Keratinocyte (primary cell): ENCODE measurements around the gene CCDC102A. TPM values are rescaled to one million over a fixed set of nuclear protein-coding genes. Genes with fewer than 3 reads are reported as not detected.

Source experiments
- DNase-seq: peaks from one replicate; pipeline ENCODE4 v3.0.0-alpha.2; 2011; ENCODE audit warnings: low read depth, missing footprints, low spot score
- FAIRE-seq: peaks from 2 replicates; lab custom pipeline; 2011; peaks lifted over from hg19 to GRCh38; lab: Jason Lieb, UNC
- H2AFZ ChIP-seq: 2 replicates; pipeline ENCODE4 v1.6.0; 2012; ENCODE audit warnings: low read length, control low read depth, inconsistent platforms; ENCODE audit not compliant: control insufficient read depth
- H3K27ac ChIP-seq: 2 replicates; pipeline ENCODE4 v1.5.1; 2011; ENCODE audit warnings: low read length; ENCODE audit not compliant: control insufficient read depth, insufficient read depth
- H3K27me3 ChIP-seq: 3 replicates; pipeline ENCODE4 v1.6.0; 2011; ENCODE audit warnings: low read length; ENCODE audit not compliant: control insufficient read depth, insufficient read depth; ENCODE audit errors: extremely low read depth
- H3K36me3 ChIP-seq, 2 experiments: 2 replicates in 1 of 2; 3 replicates in 1 of 2; pipeline ENCODE4 v1.5.1; 2011; ENCODE audit warnings: low read length in 2 of 2, mild to moderate bottlenecking in 1 of 2; ENCODE audit not compliant: control insufficient read depth in 2 of 2, insufficient read depth in 2 of 2; ENCODE audit errors: extremely low read depth in 1 of 2
- H3K4me1 ChIP-seq: 3 replicates; pipeline ENCODE4 v1.5.1; 2011; ENCODE audit warnings: low read length; ENCODE audit not compliant: control insufficient read depth, insufficient read depth; ENCODE audit errors: extremely low read depth
- H3K4me2 ChIP-seq: 3 replicates; pipeline ENCODE4 v1.6.0; 2011; ENCODE audit warnings: low read depth, low read length; ENCODE audit not compliant: control insufficient read depth, insufficient read depth; ENCODE audit errors: extremely low read depth
- H3K4me3 ChIP-seq, 3 experiments: fragments of 200-600 bp in 1 of 3; sonication (generic) in 1 of 3; 2 replicates in 2 of 3; 3 replicates in 1 of 3; pipeline ENCODE4 v1.5.1; 2011 to 2016; ENCODE audit warnings: low read length in 3 of 3, mild to moderate bottlenecking in 3 of 3, control low read depth in 2 of 3, inconsistent platforms in 1 of 3, low read depth in 1 of 3, mixed read lengths in 1 of 3, mixed run types in 1 of 3, moderate library complexity in 1 of 3; ENCODE audit not compliant: control insufficient read depth in 2 of 3, insufficient read depth in 2 of 3; ENCODE audit errors: extremely low read depth in 1 of 3
- H3K79me2 ChIP-seq: 2 replicates; pipeline ENCODE4 v1.6.0; 2012; ENCODE audit warnings: low read length; ENCODE audit not compliant: control insufficient read depth, insufficient read depth
- H3K9ac ChIP-seq: 3 replicates; pipeline ENCODE4 v1.6.0; 2011; ENCODE audit warnings: low read length; ENCODE audit not compliant: control insufficient read depth, insufficient read depth; ENCODE audit errors: extremely low read depth
- H3K9me1 ChIP-seq: 3 replicates; pipeline ENCODE4 v1.6.0; 2011; ENCODE audit warnings: low read length; ENCODE audit not compliant: control insufficient read depth, insufficient read depth; ENCODE audit errors: extremely low read depth
- H3K9me3 ChIP-seq: 2 replicates; pipeline ENCODE4 v1.5.1; 2012; ENCODE audit warnings: low read depth, low read length; ENCODE audit not compliant: control insufficient read depth
- H4K20me1 ChIP-seq: 3 replicates; pipeline ENCODE4 v1.6.0; 2011; ENCODE audit warnings: low read length; ENCODE audit not compliant: control insufficient read depth, insufficient read depth; ENCODE audit errors: extremely low read depth
- CTCF ChIP-seq, 3 experiments: IDR thresholded peaks in 1 of 3; conservative IDR thresholded peaks in 1 of 3; optimal IDR thresholded peaks in 1 of 3; 2 replicates in 2 of 3; 3 replicates in 1 of 3; pipeline versions ENCODE3 to v1.5.1; 2011; ENCODE audit warnings: low read length in 3 of 3, mild to moderate bottlenecking in 3 of 3, moderate library complexity in 2 of 3, control low read depth in 1 of 3, inconsistent platforms in 1 of 3; ENCODE audit not compliant: insufficient read depth in 2 of 3; ENCODE audit errors: extremely low read depth in 1 of 3
- EZH2 ChIP-seq: IDR thresholded peaks from one replicate; pipeline ENCODE4 v1.6.1; 2012; ENCODE audit warnings: inconsistent platforms, mild to moderate bottlenecking, low read length, moderate library complexity
- dilution Hi-C: fragments of 300-500 bp; cut with MboI; formaldehyde crosslinking; loops from one replicate; pipeline ENCODE4 v1.7.0; 2020; ENCODE audit warnings: low sequenced_read_pairs; ENCODE audit not compliant: extremely low pct_ligation_motif_present
- polyA plus RNA-seq, 5 experiments: library from polyadenylated mRNA; depleted of rRNA in 3 of 5; stranded (reverse) in 3 of 5; stranded (forward) in 1 of 5; unstranded in 1 of 5; fragments of >200 nt; gene quantifications; 1 replicate in 1 of 5; 2 replicates in 3 of 5; 3 replicates in 1 of 5; pipeline versions ENCODE4 v1.2.1 to v1.2.3, GENCODE V29; 2011 to 2012; ENCODE audit warnings: missing spikeins in 2 of 5, low read depth in 1 of 5, low replicate concordance in 1 of 5

Gene CCDC102A
- polyA plus RNA-seq, 1 donor (not counting 4 experiments of a cell fraction or from before 2014, with no cell fraction given): 2.2 TPM

GRCh38 chr16:57514371-57514770 lies 22.0 kb downstream of the CCDC102A start:
- Histone ChIP-seq H3K27me3 (peaks cover 5% of the 10 kb centered on the region), H3K9ac (no peak overlapping the region), H3K4me1 (no peaks in the 10 kb centered on the region), H3K9me3 (no peaks in the 10 kb centered on the region), H3K4me2 (no peak overlapping the region), H3K9me1 (no peaks in the 10 kb centered on the region), H4K20me1 (no peaks in the 10 kb centered on the region), H3K27ac (no peak overlapping the region), H3K79me2 (no peaks in the 10 kb centered on the region), H2AFZ (no peak overlapping the region), H3K4me3 (no peak overlapping the region), H3K36me3 (peaks cover 0 to 2% of the 10 kb centered on the region in 2 experiments)
- DNase-seq: no peak
- TF ChIP-seq EZH2: no peak
- TF ChIP-seq CTCF (optimal IDR thresholded peaks at IDR 0.05 in 1 of 3, IDR thresholded peaks at IDR 0.05 in 1 of 3, conservative IDR thresholded peaks at IDR 0.05 in 1 of 3; ENCODE audit: extremely low read depth in 1 of 3, insufficient read depth in 2 of 3, low read length in 3 of 3): no peak
- no peak for FAIRE-seq
- dilution Hi-C loops: no loop called here

- dilution Hi-C loops: no loop called here
- Histone ChIP-seq H4K20me1 (no peaks in the 10 kb centered on the region), H3K36me3 (peaks cover 0 to 2% of the 10 kb centered on the region in 2 experiments), H3K9me3 (no peaks in the 10 kb centered on the region), H3K4me2 (no peak overlapping the region), H3K9ac (no peak overlapping the region), H3K79me2 (no peaks in the 10 kb centered on the region), H3K27ac (no peak overlapping the region), H3K4me1 (no peaks in the 10 kb centered on the region), H3K4me3 (no peak overlapping the region), H3K9me1 (no peaks in the 10 kb centered on the region), H3K27me3 (peaks cover 7% of the 10 kb centered on the region), H2AFZ (no peak overlapping the region)
- FAIRE-seq: no peak
- no peak for DNase-seq
- TF ChIP-seq CTCF (optimal IDR thresholded peaks at IDR 0.05 in 1 of 3, IDR thresholded peaks at IDR 0.05 in 1 of 3, conservative IDR thresholded peaks at IDR 0.05 in 1 of 3; ENCODE audit: extremely low read depth in 1 of 3, insufficient read depth in 2 of 3, low read length in 3 of 3) (no peak), EZH2 (no peak)
Observed at GRCh38 chr16:57513371-57514102, 22.8 kb downstream of the CCDC102A start.
